WTC11 (cell line): ENCODE measurements around the gene S100A8. TPM values are rescaled to one million over a fixed set of nuclear protein-coding genes. Genes with fewer than 3 reads are reported as not detected.

ENCODE experiments used
- ATAC-seq: fragments of 200-7000 bp; cut with Tn5 transposase; 2 replicates; pipeline ENCODE4 v1.10.0; 2021; ENCODE audit warnings: mild to moderate bottlenecking, moderate library complexity
- CTCF ChIA-PET: fragments of 300-600 bp; sonication (Branson Sonifier 250); formaldehyde crosslinking; loops from one replicate; lab custom pipeline; 2021; ENCODE audit warnings: antibody characterized with exemption; lab: Charles Lee
- POLR2A ChIA-PET: fragments of 350-600 bp; sonication (Branson Sonifier 250); formaldehyde crosslinking; loops from one replicate; lab custom pipeline; 2021; ENCODE audit warnings: antibody characterized with exemption; lab: Charles Lee
- DNase-seq: peaks from one replicate; pipeline ENCODE4 v3.0.0; 2021; ENCODE audit warnings: low spot score
- H3K27ac Mint-ChIP-seq: 2 replicates; pipeline ENCODE4 v1.8.0; 2021; ENCODE audit warnings: mixed read lengths
- H3K27me3 Mint-ChIP-seq: 2 replicates; pipeline ENCODE4 v1.8.0; 2021; ENCODE audit warnings: low read depth, mild to moderate bottlenecking, moderate library complexity, mixed read lengths
- H3K36me3 Mint-ChIP-seq: 2 replicates; pipeline ENCODE4 v1.8.0; 2021; ENCODE audit warnings: mixed read lengths
- H3K4me1 Mint-ChIP-seq: 2 replicates; pipeline ENCODE4 v1.8.0; 2022; ENCODE audit warnings: mixed read lengths
- H3K4me3 Mint-ChIP-seq: 2 replicates; pipeline ENCODE4 v1.8.0; 2021; ENCODE audit warnings: mild to moderate bottlenecking, moderate library complexity, mixed read lengths
- H3K9me3 Mint-ChIP-seq: 2 replicates; pipeline ENCODE4 v1.8.0; 2021; ENCODE audit warnings: mixed read lengths
- ATF2 ChIP-seq: sonication (generic); formaldehyde crosslinking; IDR thresholded peaks from 2 replicates; pipeline ENCODE4 v1.8.1; 2022; ENCODE audit warnings: low read depth, missing genetic modification reagents, borderline replicate concordance
- ATF3 ChIP-seq: sonication (generic); formaldehyde crosslinking; conservative IDR thresholded peaks from 2 replicates; pipeline ENCODE4 v1.8.1; 2022; ENCODE audit warnings: mild to moderate bottlenecking, missing genetic modification reagents
- CREB1 ChIP-seq: sonication (generic); formaldehyde crosslinking; IDR thresholded peaks from 2 replicates; pipeline ENCODE4 v1.8.0; 2023; ENCODE audit warnings: mild to moderate bottlenecking, missing genetic modification reagents
- ESRRA ChIP-seq: sonication (generic); formaldehyde crosslinking; IDR thresholded peaks from 2 replicates; pipeline ENCODE4 v1.8.1; 2022; ENCODE audit warnings: mild to moderate bottlenecking, missing genetic modification reagents, borderline replicate concordance
- ETV6 ChIP-seq: sonication (generic); formaldehyde crosslinking; IDR thresholded peaks from 2 replicates; pipeline ENCODE4 v1.8.1; 2022; ENCODE audit warnings: mild to moderate bottlenecking, missing genetic modification reagents
- FOXJ3 ChIP-seq: sonication (generic); formaldehyde crosslinking; IDR thresholded peaks from 2 replicates; pipeline ENCODE4 v1.9.0; 2021; ENCODE audit warnings: missing genetic modification reagents, mild to moderate bottlenecking, borderline replicate concordance
- GTF2I ChIP-seq: fragments of 250-450 bp; sonication (Bioruptor Pico); conservative IDR thresholded peaks from 2 replicates; pipeline ENCODE4 v1.4.0; 2021; ENCODE audit warnings: mild to moderate bottlenecking
- HMGXB4 ChIP-seq: sonication (generic); formaldehyde crosslinking; IDR thresholded peaks from 2 replicates; pipeline ENCODE4 v1.8.1; 2023; ENCODE audit warnings: mild to moderate bottlenecking, moderate library complexity, missing genetic modification reagents
- IRF1 ChIP-seq: sonication (generic); formaldehyde crosslinking; IDR thresholded peaks from 2 replicates; pipeline ENCODE4 v1.8.0; 2023; ENCODE audit warnings: missing genetic modification reagents
- JAZF1 ChIP-seq: fragments of 250-450 bp; sonication (Bioruptor Pico); IDR thresholded peaks from 2 replicates; pipeline ENCODE4 v1.9.0; 2021; ENCODE audit warnings: moderate library complexity, mild to moderate bottlenecking, inconsistent platforms
- JUN ChIP-seq: sonication (generic); formaldehyde crosslinking; IDR thresholded peaks from 2 replicates; pipeline ENCODE4 v1.8.0; 2023; ENCODE audit warnings: mild to moderate bottlenecking, missing genetic modification reagents
- MXD4 ChIP-seq: fragments of 250-450 bp; sonication (Bioruptor Pico); IDR thresholded peaks from 2 replicates; pipeline ENCODE4 v1.8.0; 2021; ENCODE audit warnings: mild to moderate bottlenecking, moderate library complexity, borderline replicate concordance
- PREB ChIP-seq: sonication (generic); formaldehyde crosslinking; IDR thresholded peaks from 2 replicates; pipeline ENCODE4 v1.8.1; 2022; ENCODE audit warnings: mild to moderate bottlenecking, missing genetic modification reagents, moderate library complexity, borderline replicate concordance
- PRRX2 ChIP-seq: fragments of 250-450 bp; sonication (Bioruptor Pico); IDR thresholded peaks from 2 replicates; pipeline ENCODE4 v1.8.0; 2021; ENCODE audit warnings: mild to moderate bottlenecking
- ZNF232 ChIP-seq: sonication (generic); formaldehyde crosslinking; IDR thresholded peaks from 2 replicates; pipeline ENCODE4 v1.8.0; 2022; ENCODE audit warnings: mild to moderate bottlenecking, missing genetic modification reagents
- ZNF423 ChIP-seq: fragments of 250-450 bp; sonication (Bioruptor Pico); IDR thresholded peaks from 2 replicates; pipeline ENCODE4 v2.1.2; 2022; ENCODE audit warnings: mild to moderate bottlenecking, moderate library complexity
- ZSCAN18 ChIP-seq: fragments of 250-450 bp; sonication (Bioruptor Pico); IDR thresholded peaks from 2 replicates; pipeline ENCODE4 v2.1.2; 2022; ENCODE audit warnings: mild to moderate bottlenecking, moderate library complexity
- total RNA-seq: library from RNA; stranded (reverse); gene quantifications from 3 replicates; pipeline ENCODE4 v1.2.3, GENCODE V29; 2021
- TF ChIP-seq, protein P1 (sequence below): sonication (generic); formaldehyde crosslinking; IDR thresholded peaks from 2 replicates; pipeline ENCODE4 v1.8.1; 2023; ENCODE audit warnings: mild to moderate bottlenecking, missing genetic modification reagents, moderate library complexity
- TF ChIP-seq, protein P2 (sequence below): sonication (generic); formaldehyde crosslinking; IDR thresholded peaks from 2 replicates; pipeline ENCODE4 v1.8.1; 2023; ENCODE audit warnings: mild to moderate bottlenecking, missing genetic modification reagents

Gene S100A8
- total RNA-seq, 1 experiment from 2014 or later: not detected

GRCh38 chr1:153395136-153395685 is 4.3 kb upstream of the S100A8 start:
- DNase-seq (no peak), ATAC-seq (no peak)
- H3K27ac Mint-ChIP-seq: no peak overlapping the region
- POLR2A ChIA-PET: no interaction called here
- TF ChIP-seq ATF2 (CRISPR knock-in tag): no peak
- no peak for TF ChIP-seq MXD4
- no peak for TF ChIP-seq HMGXB4 (CRISPR knock-in tag)
- TF ChIP-seq GTF2I: no peak
- no peak for TF ChIP-seq ETV6
- TF ChIP-seq, protein P1, sequence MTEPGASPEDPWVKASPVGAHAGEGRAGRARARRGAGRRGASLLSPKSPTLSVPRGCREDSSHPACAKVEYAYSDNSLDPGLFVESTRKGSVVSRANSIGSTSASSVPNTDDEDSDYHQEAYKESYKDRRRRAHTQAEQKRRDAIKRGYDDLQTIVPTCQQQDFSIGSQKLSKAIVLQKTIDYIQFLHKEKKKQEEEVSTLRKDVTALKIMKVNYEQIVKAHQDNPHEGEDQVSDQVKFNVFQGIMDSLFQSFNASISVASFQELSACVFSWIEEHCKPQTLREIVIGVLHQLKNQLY (CRISPR knock-in tag): no peak
- TF ChIP-seq CREB1: no peak
- TF ChIP-seq ZSCAN18 (CRISPR knock-in tag): no peak
- no peak for TF ChIP-seq JAZF1
- no peak for TF ChIP-seq ZNF423 (CRISPR knock-in tag)
- TF ChIP-seq PRRX2 (CRISPR knock-in tag): no peak
- TF ChIP-seq ESRRA (CRISPR knock-in tag): no peak
- TF ChIP-seq, protein P2, sequence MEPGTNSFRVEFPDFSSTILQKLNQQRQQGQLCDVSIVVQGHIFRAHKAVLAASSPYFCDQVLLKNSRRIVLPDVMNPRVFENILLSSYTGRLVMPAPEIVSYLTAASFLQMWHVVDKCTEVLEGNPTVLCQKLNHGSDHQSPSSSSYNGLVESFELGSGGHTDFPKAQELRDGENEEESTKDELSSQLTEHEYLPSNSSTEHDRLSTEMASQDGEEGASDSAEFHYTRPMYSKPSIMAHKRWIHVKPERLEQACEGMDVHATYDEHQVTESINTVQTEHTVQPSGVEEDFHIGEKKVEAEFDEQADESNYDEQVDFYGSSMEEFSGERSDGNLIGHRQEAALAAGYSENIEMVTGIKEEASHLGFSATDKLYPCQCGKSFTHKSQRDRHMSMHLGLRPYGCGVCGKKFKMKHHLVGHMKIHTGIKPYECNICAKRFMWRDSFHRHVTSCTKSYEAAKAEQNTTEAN (CRISPR knock-in tag): no peak
- no peak for TF ChIP-seq ATF3 (CRISPR knock-in tag)
- TF ChIP-seq JUN (CRISPR knock-in tag): no peak
- no peak for TF ChIP-seq IRF1 (CRISPR knock-in tag)
- no peak for TF ChIP-seq PREB (CRISPR knock-in tag)
- no peak for TF ChIP-seq FOXJ3 (CRISPR knock-in tag)
- no peak for TF ChIP-seq ZNF232 (CRISPR knock-in tag)
- no peaks in the 10 kb centered on the region; the same call in 1 of the 2 replicates for H3K4me1 Mint-ChIP-seq
- H3K36me3 Mint-ChIP-seq: no peaks in the 10 kb centered on the region
- no peaks in the 10 kb centered on the region for H3K9me3 Mint-ChIP-seq
- peaks cover 4% of the 10 kb centered on the region for H3K27me3 Mint-ChIP-seq
- CTCF ChIA-PET: interaction anchor here (1.1 to 5.7 kb wide), 5 partner anchors 9 to 101 kb away, joined by 3 to 34 read pairs (median 4); partner anchors contain the start of gene PGLYRP4
- H3K4me3 Mint-ChIP-seq: no peak overlapping the region
